Gastrocnemius medialis (tissue), 4 donors: Measurements from ENCODE around the gene ACOT11.

Source experiments
- CTCF ChIP-seq, 5 experiments: fragments of 450-650 bp in 3 of 5; fragments of 200-600 bp in 2 of 5; sonication (generic) in 2 of 5; IDR thresholded peaks in 4 of 5; conservative IDR thresholded peaks in 1 of 5; 1 replicate in 4 of 5; 2 replicates in 1 of 5; pipeline ENCODE4 v1.5.1; 2016 to 2019; ENCODE audit warnings: antibody characterized with exemption in 5 of 5, mild to moderate bottlenecking in 3 of 5, moderate library complexity in 3 of 5
- POLR2A ChIP-seq, 2 donors: fragments of 450-650 bp; IDR thresholded peaks; one replicate each; pipeline ENCODE4 v1.6.1; 2017; ENCODE audit warnings: antibody characterized with exemption in 2 of 2, mild to moderate bottlenecking in 2 of 2, moderate library complexity in 2 of 2

- TF ChIP-seq POLR2A (IDR thresholded peaks at IDR 0.05): no peak
- no peak for TF ChIP-seq CTCF (IDR thresholded peaks at IDR 0.05 in 4 of 5, conservative IDR thresholded peaks at IDR 0.05 in 1 of 5)
Measured at GRCh38 chr1:54604051-54604450, 56.0 kb downstream of the ACOT11 start.
